GM12872 (cell line): ENCODE measurements around the gene NUDT22.

ENCODE experiments used
- TF ChIP-seq, protein P1 (sequence below): IDR thresholded peaks from 3 replicates; pipeline ENCODE4 v1.5.1; 2011; ENCODE audit warnings: low read depth, mild to moderate bottlenecking, low read length, moderate library complexity; ENCODE audit not compliant: insufficient read depth

NUDT22 gene

DNA sequence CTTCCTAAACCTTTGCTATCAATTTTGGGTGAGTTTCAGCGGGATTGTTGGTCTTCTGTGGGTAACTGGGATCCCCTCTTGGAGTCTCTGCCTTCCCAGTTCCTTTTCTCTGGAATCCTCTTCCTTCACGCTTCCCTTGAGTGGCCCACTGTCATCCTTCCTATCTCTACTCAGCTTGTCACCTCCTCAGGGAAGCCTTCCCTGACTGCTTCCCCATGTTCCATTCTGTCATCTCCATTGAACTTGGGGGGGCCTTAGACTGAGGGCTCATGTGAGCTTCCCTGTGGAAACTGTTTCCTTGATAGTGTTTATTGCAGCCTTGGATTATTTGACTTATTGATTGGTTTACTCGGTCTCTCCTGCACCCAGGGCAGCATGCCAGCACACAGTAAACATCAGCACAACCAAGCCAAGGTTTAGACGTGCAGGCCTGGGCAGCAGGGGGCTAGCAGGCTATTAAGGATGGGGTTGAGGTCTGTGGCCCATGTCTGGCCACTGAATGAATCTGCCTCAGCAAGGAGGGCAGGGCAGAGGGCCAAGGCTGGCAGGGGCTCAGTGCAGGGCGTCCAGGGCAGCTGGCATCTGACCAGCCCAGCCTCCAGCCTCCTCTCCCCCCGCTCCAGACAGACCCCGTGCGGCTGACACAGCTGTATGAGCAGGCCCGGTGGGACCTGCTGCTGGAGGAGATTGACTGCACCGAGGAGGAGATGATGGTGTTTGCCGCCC, 7.3 kb upstream of the NUDT22 start:
- TF ChIP-seq, protein P1, sequence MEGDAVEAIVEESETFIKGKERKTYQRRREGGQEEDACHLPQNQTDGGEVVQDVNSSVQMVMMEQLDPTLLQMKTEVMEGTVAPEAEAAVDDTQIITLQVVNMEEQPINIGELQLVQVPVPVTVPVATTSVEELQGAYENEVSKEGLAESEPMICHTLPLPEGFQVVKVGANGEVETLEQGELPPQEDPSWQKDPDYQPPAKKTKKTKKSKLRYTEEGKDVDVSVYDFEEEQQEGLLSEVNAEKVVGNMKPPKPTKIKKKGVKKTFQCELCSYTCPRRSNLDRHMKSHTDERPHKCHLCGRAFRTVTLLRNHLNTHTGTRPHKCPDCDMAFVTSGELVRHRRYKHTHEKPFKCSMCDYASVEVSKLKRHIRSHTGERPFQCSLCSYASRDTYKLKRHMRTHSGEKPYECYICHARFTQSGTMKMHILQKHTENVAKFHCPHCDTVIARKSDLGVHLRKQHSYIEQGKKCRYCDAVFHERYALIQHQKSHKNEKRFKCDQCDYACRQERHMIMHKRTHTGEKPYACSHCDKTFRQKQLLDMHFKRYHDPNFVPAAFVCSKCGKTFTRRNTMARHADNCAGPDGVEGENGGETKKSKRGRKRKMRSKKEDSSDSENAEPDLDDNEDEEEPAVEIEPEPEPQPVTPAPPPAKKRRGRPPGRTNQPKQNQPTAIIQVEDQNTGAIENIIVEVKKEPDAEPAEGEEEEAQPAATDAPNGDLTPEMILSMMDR = no peak

DNA sequence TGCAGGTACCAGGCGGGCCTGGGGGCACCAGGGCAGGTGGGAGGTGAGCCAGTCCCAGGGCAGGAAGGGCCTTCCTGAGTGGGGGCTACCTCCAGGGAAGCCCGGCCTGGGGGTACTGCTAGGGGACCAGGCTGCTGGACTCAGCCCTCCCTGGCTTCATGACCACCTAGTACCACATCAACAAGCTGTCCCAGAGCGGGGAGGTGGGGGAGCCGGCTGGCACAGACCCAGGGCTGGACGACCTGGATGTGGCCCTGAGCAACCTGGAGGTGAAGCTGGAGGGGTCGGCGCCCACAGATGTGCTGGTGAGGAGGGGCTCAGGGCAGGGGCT, 6.8 kb upstream of the NUDT22 start:
- TF ChIP-seq, protein P1 = no peak

DNA sequence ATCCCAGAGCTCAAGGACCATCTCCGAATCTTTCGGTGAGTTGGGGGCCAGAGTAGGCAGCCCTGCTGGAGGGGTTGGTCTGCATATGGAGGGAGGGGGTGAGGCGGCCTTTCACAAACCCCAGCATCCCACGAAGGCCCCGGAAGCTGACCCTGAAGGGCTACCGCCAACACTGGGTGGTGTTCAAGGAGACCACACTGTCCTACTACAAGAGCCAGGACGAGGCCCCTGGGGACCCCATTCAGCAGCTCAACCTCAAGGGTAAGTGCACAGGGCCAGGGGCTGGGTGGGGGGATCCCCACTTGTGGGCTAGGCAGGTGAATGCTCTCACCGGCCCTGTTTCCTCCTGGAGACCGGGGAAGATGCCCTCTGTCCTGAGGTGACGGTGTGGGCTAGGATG, 6.3 kb upstream of the NUDT22 start:
- TF ChIP-seq, protein P1 = no peak

DNA sequence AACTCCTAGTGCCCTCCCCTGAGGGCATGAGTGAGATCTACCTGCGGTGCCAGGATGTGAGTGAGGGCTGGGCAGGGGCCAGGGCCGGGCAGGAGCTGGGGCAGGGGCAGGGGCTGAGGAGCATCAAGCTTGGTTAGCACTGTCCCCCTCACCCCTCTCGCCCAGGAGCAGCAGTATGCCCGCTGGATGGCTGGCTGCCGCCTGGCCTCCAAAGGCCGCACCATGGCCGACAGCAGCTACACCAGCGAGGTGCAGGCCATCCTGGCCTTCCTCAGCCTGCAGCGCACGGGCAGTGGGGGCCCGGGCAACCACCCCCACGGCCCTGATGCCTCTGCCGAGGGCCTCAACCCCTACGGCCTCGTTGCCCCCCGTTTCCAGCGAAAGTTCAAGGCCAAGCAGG, 5.8 kb upstream of the NUDT22 start:
- TF ChIP-seq, protein P1 = no peak

DNA sequence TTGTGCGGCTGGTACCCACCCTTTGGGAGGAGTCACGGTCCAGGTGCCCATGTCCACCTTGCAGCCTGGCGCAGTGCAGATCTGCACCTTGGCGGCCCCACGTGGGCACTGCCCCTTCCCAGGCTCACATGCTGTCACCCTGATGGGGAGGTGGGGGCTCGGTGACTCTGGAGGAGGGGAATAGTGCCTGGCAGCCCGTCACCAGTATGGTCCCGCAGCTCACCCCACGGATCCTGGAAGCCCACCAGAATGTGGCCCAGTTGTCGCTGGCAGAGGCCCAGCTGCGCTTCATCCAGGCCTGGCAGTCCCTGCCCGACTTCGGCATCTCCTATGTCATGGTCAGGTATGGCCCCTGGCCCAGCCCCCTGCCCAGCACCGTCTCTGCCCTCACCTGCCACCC, 5.3 kb upstream of the NUDT22 start:
- TF ChIP-seq, protein P1 = no peak

DNA sequence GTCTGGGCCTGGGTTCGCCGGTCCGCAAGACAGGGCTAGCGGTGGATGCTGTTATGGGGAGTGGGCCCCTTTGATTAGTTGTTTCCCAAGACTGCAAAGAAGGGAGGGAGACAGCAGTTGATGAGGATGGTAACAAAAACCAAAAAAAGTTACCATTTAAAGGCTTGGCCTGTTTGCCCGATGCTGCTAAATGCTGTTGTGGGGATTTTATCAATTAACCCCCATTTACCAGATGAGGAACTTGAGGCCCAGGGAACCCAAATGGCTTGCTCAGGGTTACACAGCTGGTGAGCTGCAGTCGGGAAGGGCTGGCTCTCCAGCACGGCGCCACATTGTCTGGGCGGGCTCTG, 3.4 kb upstream of the NUDT22 start:
- TF ChIP-seq, protein P1 = no peak

DNA sequence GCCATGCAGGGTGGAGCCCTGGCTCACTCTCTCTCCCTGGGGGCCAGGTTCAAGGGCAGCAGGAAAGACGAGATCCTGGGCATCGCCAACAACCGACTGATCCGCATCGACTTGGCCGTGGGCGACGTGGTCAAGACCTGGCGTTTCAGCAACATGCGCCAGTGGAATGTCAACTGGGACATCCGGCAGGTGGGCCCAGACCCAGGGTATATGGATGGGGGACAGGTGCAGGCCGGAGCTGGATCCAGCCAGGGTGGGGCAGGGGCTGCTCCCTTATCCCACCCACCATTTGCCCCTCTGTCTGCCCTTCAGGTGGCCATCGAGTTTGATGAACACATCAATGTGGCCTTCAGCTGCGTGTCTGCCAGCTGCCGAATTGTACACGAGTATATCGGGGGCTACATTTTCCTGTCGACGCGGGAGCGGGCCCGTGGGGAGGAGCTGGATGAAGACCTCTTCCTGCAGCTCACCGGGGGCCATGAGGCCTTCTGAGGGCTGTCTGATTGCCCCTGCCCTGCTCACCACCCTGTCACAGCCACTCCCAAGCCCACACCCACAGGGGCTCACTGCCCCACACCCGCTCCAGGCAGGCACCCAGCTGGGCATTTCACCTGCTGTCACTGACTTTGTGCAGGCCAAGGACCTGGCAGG, 2.9 kb upstream of the NUDT22 start:
- TF ChIP-seq, protein P1 = no peak
